ENCODE data around the gene RNF44. TPM values are rescaled to one million over a fixed set of nuclear protein-coding genes. Genes with fewer than 3 reads are reported as not detected.

Gene RNF44
- total RNA-seq, 1 experiment from 2014 or later, result 172 TPM

GRCh38 chr5:176527246-176528222 lies 9.7 kb downstream of the RNF44 start:
- H3K23me2 ChIP-seq (ENCODE audit: insufficient read length, low read depth, low read length, poor library complexity, severe bottlenecking), result no peaks in the 10 kb centered on the region
- no peak overlapping the region for H4K8ac ChIP-seq (replicated peaks; ENCODE audit: insufficient read length, low read depth, low read length)
- TF ChIP-seq, protein P1, sequence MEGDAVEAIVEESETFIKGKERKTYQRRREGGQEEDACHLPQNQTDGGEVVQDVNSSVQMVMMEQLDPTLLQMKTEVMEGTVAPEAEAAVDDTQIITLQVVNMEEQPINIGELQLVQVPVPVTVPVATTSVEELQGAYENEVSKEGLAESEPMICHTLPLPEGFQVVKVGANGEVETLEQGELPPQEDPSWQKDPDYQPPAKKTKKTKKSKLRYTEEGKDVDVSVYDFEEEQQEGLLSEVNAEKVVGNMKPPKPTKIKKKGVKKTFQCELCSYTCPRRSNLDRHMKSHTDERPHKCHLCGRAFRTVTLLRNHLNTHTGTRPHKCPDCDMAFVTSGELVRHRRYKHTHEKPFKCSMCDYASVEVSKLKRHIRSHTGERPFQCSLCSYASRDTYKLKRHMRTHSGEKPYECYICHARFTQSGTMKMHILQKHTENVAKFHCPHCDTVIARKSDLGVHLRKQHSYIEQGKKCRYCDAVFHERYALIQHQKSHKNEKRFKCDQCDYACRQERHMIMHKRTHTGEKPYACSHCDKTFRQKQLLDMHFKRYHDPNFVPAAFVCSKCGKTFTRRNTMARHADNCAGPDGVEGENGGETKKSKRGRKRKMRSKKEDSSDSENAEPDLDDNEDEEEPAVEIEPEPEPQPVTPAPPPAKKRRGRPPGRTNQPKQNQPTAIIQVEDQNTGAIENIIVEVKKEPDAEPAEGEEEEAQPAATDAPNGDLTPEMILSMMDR (conservative IDR thresholded peaks at IDR 0.05), result no peak
- Mint-ChIP-seq H3K4me3 (no peak overlapping the region), H3K4me1 (no peaks in the 10 kb centered on the region), H3K27ac (peak overlapping the region in 1 of 3 experiments; percentile 63; a peak in 1 of 7 replicates), H3K9me3 (no peaks in the 10 kb centered on the region), H3K36me3 (ENCODE audit: insufficient read depth in 1 of 3, low read depth in 3 of 3) (peaks cover 17 to 51% (median 45%) of the 10 kb centered on the region in 3 experiments; a peak in 6 of 7 replicates), H3K27me3 (ENCODE audit: low read depth) (no peaks in the 10 kb centered on the region)
- no peak overlapping the region for H2AK5ac ChIP-seq (ENCODE audit: insufficient read length, low read length)
- H4K20me1 ChIP-seq (ENCODE audit: control insufficient read depth, insufficient read depth, insufficient read length), result no peaks in the 10 kb centered on the region
- no peak overlapping the region for H2AFZ ChIP-seq (ENCODE audit: low read length)
- H2BK5ac ChIP-seq (ENCODE audit: insufficient read length, low read length), result no peak overlapping the region
- H3K23ac ChIP-seq (ENCODE audit: insufficient read length, low read depth, low read length), result no peak overlapping the region
- no peak overlapping the region for H3K27ac ChIP-seq (ENCODE audit: insufficient read length, low read depth, low read length)
- H2BK12ac ChIP-seq (ENCODE audit: insufficient read length, low read depth, low read length), result no peak overlapping the region
- H3T11ph ChIP-seq (ENCODE audit: low read length), result no peak overlapping the region
- H3K56ac ChIP-seq (ENCODE audit: insufficient read length, low read depth, low read length), result no peak overlapping the region
- no peak overlapping the region for H3K4ac ChIP-seq (ENCODE audit: low read depth, low read length)
- H3K27me3 ChIP-seq (ENCODE audit: insufficient read depth, low read length), result no peaks in the 10 kb centered on the region
- H3K9ac ChIP-seq (ENCODE audit: extremely low read depth, insufficient read length, low read length), result no peak overlapping the region
- H2BK15ac ChIP-seq (ENCODE audit: low read depth, low read length), result no peak overlapping the region
- no peak overlapping the region for H4K5ac ChIP-seq (ENCODE audit: insufficient read length, low read depth, low read length)
- no peak for DNase-seq
- H3K79me1 ChIP-seq (ENCODE audit: insufficient read depth, low read depth, low read length, poor library complexity, severe bottlenecking), result no peaks in the 10 kb centered on the region
- H3K4me1 ChIP-seq (ENCODE audit: insufficient read depth, low read length), result no peaks in the 10 kb centered on the region
- no peak overlapping the region for H3K4me2 ChIP-seq (ENCODE audit: insufficient read depth, insufficient read length, low read length)
- H3K9me3 ChIP-seq (ENCODE audit: control insufficient read depth, low read depth, low read length), result no peaks in the 10 kb centered on the region
- no peak overlapping the region for H4K91ac ChIP-seq (ENCODE audit: insufficient read length, low read depth, low read length)
- no peak overlapping the region for H3K14ac ChIP-seq (ENCODE audit: insufficient read depth, low read length)
- H2BK20ac ChIP-seq (ENCODE audit: low read depth, low read length, poor library complexity, severe bottlenecking), result no peak overlapping the region
- 100% methylated on average over 2 of the region's 34 CpGs for WGBS (ENCODE audit: extremely low coverage, insufficient read length, low lambda C conversion rate)
- H3K18ac ChIP-seq (ENCODE audit: insufficient read length, low read depth, low read length), result no peak overlapping the region
- no peak overlapping the region for H2BK120ac ChIP-seq (ENCODE audit: low read depth, low read length, poor library complexity, severe bottlenecking)
- H3K79me2 ChIP-seq (ENCODE audit: insufficient read depth, low read length), result no peaks in the 10 kb centered on the region

Data from H9 (cell line).